Ovary (tissue), 10 donors: ENCODE results near the gene RSKR. TPM values are rescaled to one million over a fixed set of nuclear protein-coding genes. Genes with fewer than 3 reads are reported as not detected.
"Not testable (repeated sequence)": the region's sequence is repeated elsewhere in the genome, so short reads cannot be mapped to it uniquely, and the experiment has no call there.

Source experiments
- DNase-seq, 5 donors: peaks; one replicate each; pipeline ENCODE4 v3.0.0-alpha.2; 2019 to 2020
- H3K27ac ChIP-seq, 2 donors: fragments of 200-600 bp; one replicate each; pipeline versions ENCODE4 v1.5.1 to v1.8.0; 2019 to 2022
- H3K27me3 ChIP-seq: fragments of 200-600 bp; one replicate; pipeline ENCODE4 v1.8.0; 2022
- H3K36me3 ChIP-seq: fragments of 200-600 bp; sonication (generic); one replicate; pipeline ENCODE4 v1.5.1; 2019
- H3K4me1 ChIP-seq: one replicate; pipeline ENCODE4 v1.8.1; 2013; ENCODE audit warnings: mild to moderate bottlenecking, moderate library complexity; ENCODE audit not compliant: insufficient read depth
- H3K4me3 ChIP-seq: fragments of 200-600 bp; sonication (generic); one replicate; pipeline ENCODE4 v1.5.1; 2017
- H3K9me3 ChIP-seq, 2 donors: fragments of 200-600 bp in 1 of 2; sonication (generic) in 1 of 2; one replicate each; pipeline versions ENCODE4 v1.5.1 to v1.8.1; 2013 to 2019; ENCODE audit warnings: mild to moderate bottlenecking in 1 of 2, moderate library complexity in 1 of 2
- EP300 ChIP-seq: sonication (generic); formaldehyde crosslinking; IDR thresholded peaks from one replicate; pipeline ENCODE4 v1.6.1; 2017; ENCODE audit warnings: antibody characterized with exemption
- POLR2A ChIP-seq: fragments of 450-650 bp; IDR thresholded peaks from one replicate; pipeline ENCODE4 v1.6.1; 2017; ENCODE audit warnings: antibody characterized with exemption, mild to moderate bottlenecking, moderate library complexity
- WGBS, 3 donors: extraction: QIAGEN DNeasy Blood & Tissue Kit in 1 of 3; methylation state at CpG; one replicate each; pipeline versions ENCODE4 v1.1.5 to v1.1.7; 2013 to 2017; 5-methylcytosine and 5-hydroxymethylcytosine counted together
- intact Hi-C, 4 donors: fragments of 100-400 bp; cut with DNase I; formaldehyde crosslinking; loops; one replicate each; pipeline versions ENCODE4 v1.11.0 to v1.15.1; 2022 to 2023
- long read RNA-seq, 3 donors: library from polyadenylated mRNA in 2 of 3; unstranded in 2 of 3; transcript quantifications; one replicate each; pipeline ENCODE4 v2.0.0 and lab custom pipeline, GENCODE V29; 2021 to 2026
- polyA plus RNA-seq, 2 donors: library from polyadenylated mRNA; stranded (reverse); fragments of 200-250 nt in 1 of 2; fragments of 350-450 nt in 1 of 2; fragmentation: Illumina TruSeq in 1 of 2; extraction: RNeasy Lipid Tissue Mini Kit (QIAGEN cat#74804) in 1 of 2; gene quantifications; one replicate each; pipeline ENCODE4 v1.2.3, GENCODE V29; 2013 to 2014
- total RNA-seq, 7 donors: library from RNA; depleted of rRNA in 2 of 7; stranded (reverse); fragments of >200 nt in 2 of 7; fragmentation: NEBNext Ultra II Directional in 3 of 7; extraction: Animal tissue kit (Norgen Biotek cat#: 25700) in 3 of 7; gene quantifications; one replicate each; pipeline versions ENCODE4 v1.1.0 to v1.2.4, GENCODE V29; 2016 to 2023
- TF ChIP-seq, protein P1 (sequence below), 3 donors: fragments of 450-650 bp in 2 of 3; fragments of 200-600 bp in 1 of 3; IDR thresholded peaks; one replicate each; pipeline versions ENCODE4 v1.5.1 to v1.8.0; 2016 to 2022; ENCODE audit warnings: antibody characterized with exemption in 3 of 3, mild to moderate bottlenecking in 1 of 3
- donor health status: DM: no; HTN: no; CAD: no; lungs with moderate emphysema.
- donor health status: DM: no; HTN: no; CAD: no.
- donor health status: Bipolar disorder and iron deficiency.
- donor health status: DM: yes; HTN: yes; CAD: no.
- donor health status: DM: no; HTN: no; CAD: no.
- donor health status: DM: yes; HTN: yes; CAD: no.

Gene RSKR, protein sequence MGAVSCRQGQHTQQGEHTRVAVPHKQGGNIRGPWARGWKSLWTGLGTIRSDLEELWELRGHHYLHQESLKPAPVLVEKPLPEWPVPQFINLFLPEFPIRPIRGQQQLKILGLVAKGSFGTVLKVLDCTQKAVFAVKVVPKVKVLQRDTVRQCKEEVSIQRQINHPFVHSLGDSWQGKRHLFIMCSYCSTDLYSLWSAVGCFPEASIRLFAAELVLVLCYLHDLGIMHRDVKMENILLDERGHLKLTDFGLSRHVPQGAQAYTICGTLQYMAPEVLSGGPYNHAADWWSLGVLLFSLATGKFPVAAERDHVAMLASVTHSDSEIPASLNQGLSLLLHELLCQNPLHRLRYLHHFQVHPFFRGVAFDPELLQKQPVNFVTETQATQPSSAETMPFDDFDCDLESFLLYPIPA
- total RNA-seq (10 to 100 TPM in 3 of 7 donors, 1 to 10 TPM in 4; 3.6 to 16.2 (median 7.9) TPM), polyA plus RNA-seq (1 to 10 TPM; 4.1 to 8.7 TPM)
- long read RNA-seq, donor 1 = 0 reads
- long read RNA-seq, donor 2, transcript SGK494-211 (1 exons, 2,975 nt) = major isoform, 25 of 26 reads
- long read RNA-seq, donor 2, partial matches to known transcripts = 0 of 26 reads
- long read RNA-seq, donor 2, other reads (novel, unspliced or antisense) = 0 of 26 reads
- long read RNA-seq, donor 3 = 0 reads

DNA sequence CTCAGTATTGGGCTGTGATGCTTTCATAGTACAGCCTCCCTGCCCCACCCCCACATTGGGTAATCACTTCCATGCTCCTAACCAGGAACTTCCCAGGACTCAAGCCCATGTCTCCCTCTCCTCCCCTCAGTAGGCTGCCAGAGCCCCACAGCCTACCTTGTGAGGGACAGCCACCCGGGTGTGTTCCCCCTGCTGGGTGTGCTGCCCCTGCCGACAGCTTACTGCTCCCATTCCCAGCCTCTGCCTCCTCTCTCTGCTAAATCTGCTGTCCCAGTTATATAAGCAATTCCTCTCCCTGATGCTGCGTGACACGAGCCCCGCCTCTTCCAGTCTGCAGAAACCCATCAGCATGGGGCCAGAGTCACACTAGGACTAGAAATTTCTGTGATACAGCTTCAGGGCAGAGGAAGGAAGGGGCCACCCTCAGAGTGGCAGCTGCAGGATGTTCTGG lies at the start of gene RSKR:
Gene RSKR (minus strand): TSS at position 255 of the 451 bp plus-strand sequence. CDS start 24 bp downstream, at position 231.
- no peaks in the 10 kb centered on the region for H3K9me3 ChIP-seq
- no peaks in the 10 kb centered on the region for H3K36me3 ChIP-seq
- H3K27ac ChIP-seq = no peak within 1 kb of the TSS
- intact Hi-C loops = loop anchor here in 3 of 4 donors (2.0 to 5.0 kb wide), 2 partner anchors 59 to 117 kb away; no protein-coding TSS in a partner anchor
- TF ChIP-seq, protein P1, sequence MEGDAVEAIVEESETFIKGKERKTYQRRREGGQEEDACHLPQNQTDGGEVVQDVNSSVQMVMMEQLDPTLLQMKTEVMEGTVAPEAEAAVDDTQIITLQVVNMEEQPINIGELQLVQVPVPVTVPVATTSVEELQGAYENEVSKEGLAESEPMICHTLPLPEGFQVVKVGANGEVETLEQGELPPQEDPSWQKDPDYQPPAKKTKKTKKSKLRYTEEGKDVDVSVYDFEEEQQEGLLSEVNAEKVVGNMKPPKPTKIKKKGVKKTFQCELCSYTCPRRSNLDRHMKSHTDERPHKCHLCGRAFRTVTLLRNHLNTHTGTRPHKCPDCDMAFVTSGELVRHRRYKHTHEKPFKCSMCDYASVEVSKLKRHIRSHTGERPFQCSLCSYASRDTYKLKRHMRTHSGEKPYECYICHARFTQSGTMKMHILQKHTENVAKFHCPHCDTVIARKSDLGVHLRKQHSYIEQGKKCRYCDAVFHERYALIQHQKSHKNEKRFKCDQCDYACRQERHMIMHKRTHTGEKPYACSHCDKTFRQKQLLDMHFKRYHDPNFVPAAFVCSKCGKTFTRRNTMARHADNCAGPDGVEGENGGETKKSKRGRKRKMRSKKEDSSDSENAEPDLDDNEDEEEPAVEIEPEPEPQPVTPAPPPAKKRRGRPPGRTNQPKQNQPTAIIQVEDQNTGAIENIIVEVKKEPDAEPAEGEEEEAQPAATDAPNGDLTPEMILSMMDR (IDR thresholded peaks at IDR 0.05) = no peak
- no peak for TF ChIP-seq POLR2A
- TF ChIP-seq EP300 = no peak
- H3K4me1 ChIP-seq = no peaks in the 10 kb centered on the region
- no peak for DNase-seq
- H3K4me3 ChIP-seq = no peak within 1 kb of the TSS
- H3K27me3 ChIP-seq = no peaks in the 10 kb centered on the region
- 72 to 80% (median 76%) methylated on average over 5 of the region's 5 CpGs for whole genome bisulfite sequencing, 3 donors

DNA sequence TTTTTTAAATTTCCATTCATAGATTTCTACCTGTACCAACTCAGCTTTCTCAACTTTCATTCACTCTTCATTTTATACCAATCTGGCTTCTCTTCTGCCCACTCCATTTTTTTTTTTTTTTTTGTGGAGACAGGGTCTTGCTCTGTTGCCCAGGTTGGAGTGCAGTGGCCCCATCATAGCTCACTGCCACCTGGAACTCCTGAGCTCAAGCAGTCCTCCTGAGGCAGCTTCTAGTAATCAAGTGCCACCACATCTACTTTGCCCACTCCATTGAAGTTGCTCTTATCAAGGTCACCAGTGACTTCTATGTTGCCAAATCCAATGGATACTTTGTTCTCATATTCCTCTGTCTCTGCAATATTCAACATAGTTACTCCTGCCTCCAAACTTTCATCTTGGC lies 49.7 kb upstream of the RSKR start:
- Histone ChIP-seq H3K4me1 (peaks cover 6% of the 10 kb centered on the region), H3K4me3 (no peak overlapping the region), H3K27me3 (no peaks in the 10 kb centered on the region), H3K9me3 (no peaks in the 10 kb centered on the region), H3K27ac (no peak overlapping the region), H3K36me3 (no peaks in the 10 kb centered on the region)
- TF ChIP-seq POLR2A = no peak
- TF ChIP-seq, protein P1 (IDR thresholded peaks at IDR 0.05) = no peak
- TF ChIP-seq EP300 = no peak
- intact Hi-C loops = loop anchor here in 1 of 4 donors (5.0 kb wide), 1 partner anchor 54 kb away; the partner anchor contains the start of genes RAB34 and RPL23A
- no peak for DNase-seq

DNA sequence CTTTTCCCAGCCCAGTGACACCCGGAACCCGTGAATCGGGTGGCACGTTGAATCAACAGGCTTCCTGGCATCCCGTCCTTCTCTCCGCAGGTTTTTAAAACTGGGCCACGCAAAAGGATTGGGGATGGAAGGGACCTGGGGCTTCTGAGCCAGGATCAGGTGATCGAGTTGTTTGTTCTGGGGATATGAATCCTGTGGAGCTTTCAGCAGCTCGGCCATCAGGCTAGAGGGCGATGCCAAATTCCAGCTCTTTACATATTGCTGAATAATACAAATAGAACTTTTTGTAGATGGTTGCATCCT lies 48.5 kb upstream of the RSKR start:
- H3K36me3 ChIP-seq = no peaks in the 10 kb centered on the region
- peak overlapping the region; percentile 82 to 96 for H3K27ac ChIP-seq
- no peak for DNase-seq
- no peaks in the 10 kb centered on the region for H3K9me3 ChIP-seq
- 0 to 1% (median 1%) methylated on average over 10 of the region's 10 CpGs for WGBS, 3 donors
- TF ChIP-seq, protein P1 (IDR thresholded peaks at IDR 0.05) = no peak
- TF ChIP-seq EP300 (no peak), POLR2A (no peak)
- H3K4me1 ChIP-seq = peaks cover 6% of the 10 kb centered on the region
- intact Hi-C loops = loop anchor here in 1 of 4 donors (5.0 kb wide), 1 partner anchor 55 kb away; the partner anchor contains the start of genes RAB34 and RPL23A
- peak overlapping the region; percentile 83 for H3K4me3 ChIP-seq
- no peaks in the 10 kb centered on the region for H3K27me3 ChIP-seq

DNA sequence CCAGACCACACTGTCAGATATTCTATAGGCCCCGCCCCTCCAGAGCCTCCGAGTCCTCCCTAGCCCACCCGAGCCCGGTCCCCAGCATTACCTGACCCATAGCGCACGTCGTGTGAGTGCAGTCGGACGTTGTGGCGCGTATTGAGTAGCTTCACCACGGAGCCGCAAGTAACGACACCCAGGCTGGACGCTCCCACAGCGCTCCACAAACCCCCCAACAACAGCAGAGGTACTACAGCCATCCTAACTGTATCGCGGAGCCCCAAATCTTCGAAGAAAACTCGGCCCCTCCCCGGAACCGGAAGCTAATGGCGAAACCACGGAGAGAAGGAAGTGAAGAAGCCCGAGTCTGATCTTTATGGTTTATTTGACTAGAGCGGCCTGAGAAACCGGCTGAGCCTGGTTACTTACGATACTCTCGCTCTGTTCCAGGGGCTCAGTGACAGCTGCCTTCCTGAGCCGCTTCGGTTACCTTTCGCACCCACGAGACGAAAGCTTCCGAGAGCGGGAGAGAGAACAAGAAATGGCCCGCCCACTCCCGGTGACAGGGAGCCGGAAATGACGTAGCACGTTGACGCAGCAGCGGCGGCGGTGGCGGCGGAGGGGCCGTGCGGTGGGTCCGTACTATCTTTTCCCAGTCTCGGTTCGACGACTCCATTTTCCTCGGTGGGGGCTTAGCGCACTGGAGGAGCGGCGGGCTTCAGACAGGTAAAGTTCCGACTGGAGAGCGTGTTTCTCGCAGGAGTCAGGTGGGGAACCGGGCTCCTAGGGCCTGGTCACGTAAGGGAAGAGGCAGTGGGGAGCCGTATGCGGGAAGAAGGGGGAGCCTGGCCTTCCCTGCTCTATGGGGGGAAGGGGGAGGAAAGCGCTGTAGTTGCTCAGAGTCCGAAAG lies 47.9 kb upstream of the RSKR start, which contains the start of the genes SDF2 and SUPT6H:
Gene SDF2 (minus strand): TSS at position 272 of the 892 bp plus-strand sequence. CDS start 30 bp downstream, at position 242.
Gene SUPT6H (plus strand): TSS at position 571 of the 892 bp plus-strand sequence. CDS start 11,197 bp downstream, outside the sequence.
- WGBS, 3 donors = 0 to 1% (median 0%) methylated on average over 66 of the region's 66 CpGs
- peaks cover 6% of the 10 kb centered on the region for H3K4me1 ChIP-seq

DNA sequence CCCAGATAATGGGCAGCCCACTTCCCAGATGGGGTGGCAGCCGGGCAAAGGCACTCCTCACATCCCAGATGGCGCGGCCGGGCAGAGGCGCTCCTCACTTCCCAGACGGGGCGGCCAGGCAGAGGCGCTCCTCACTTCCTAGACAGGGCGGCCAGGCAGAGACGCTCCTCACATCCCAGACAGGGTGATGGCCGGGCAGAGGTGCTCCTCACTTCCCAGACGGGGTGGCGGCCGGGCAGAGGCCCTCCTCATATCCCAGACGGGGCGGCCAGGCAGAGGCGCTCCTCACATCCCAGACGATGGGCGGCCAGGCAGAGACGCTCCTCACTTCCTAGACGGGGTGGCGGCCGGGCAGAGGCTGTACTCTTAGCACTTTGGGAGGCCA lies 45.5 kb upstream of the RSKR start:
- H3K4me1 ChIP-seq, H3K36me3 ChIP-seq, H3K27ac ChIP-seq, H3K9me3 ChIP-seq, H3K27me3 ChIP-seq, H3K4me3 ChIP-seq, DNase-seq: not testable (repeated sequence)
- intact Hi-C loops = loop anchor here in 1 of 4 donors (10.0 kb wide), 1 partner anchor 45 kb away; no protein-coding TSS in a partner anchor
- 95 to 98% (median 97%) methylated on average over 21 to 23 of the region's 23 CpGs for WGBS, 3 donors

More for the DNA sequence above, 47.9 kb upstream of the RSKR start, which contains the start of the genes SDF2 and SUPT6H:
- Histone ChIP-seq H3K27me3 (no peaks in the 10 kb centered on the region), H3K9me3 (no peaks in the 10 kb centered on the region), H3K36me3 (no peaks in the 10 kb centered on the region), H3K27ac (peak within 1 kb of the TSS; percentile 82 to 96), H3K4me3 (peak within 1 kb of the TSS; percentile 83)
- intact Hi-C loops = loop anchor here in 1 of 4 donors (5.0 kb wide), 1 partner anchor 55 kb away; the partner anchor contains the start of genes RAB34 and RPL23A
- peak; percentile 92 for TF ChIP-seq POLR2A
- TF ChIP-seq EP300 = no peak
- DNase-seq = peak; percentile 87 to 94 (median 92)

DNA sequence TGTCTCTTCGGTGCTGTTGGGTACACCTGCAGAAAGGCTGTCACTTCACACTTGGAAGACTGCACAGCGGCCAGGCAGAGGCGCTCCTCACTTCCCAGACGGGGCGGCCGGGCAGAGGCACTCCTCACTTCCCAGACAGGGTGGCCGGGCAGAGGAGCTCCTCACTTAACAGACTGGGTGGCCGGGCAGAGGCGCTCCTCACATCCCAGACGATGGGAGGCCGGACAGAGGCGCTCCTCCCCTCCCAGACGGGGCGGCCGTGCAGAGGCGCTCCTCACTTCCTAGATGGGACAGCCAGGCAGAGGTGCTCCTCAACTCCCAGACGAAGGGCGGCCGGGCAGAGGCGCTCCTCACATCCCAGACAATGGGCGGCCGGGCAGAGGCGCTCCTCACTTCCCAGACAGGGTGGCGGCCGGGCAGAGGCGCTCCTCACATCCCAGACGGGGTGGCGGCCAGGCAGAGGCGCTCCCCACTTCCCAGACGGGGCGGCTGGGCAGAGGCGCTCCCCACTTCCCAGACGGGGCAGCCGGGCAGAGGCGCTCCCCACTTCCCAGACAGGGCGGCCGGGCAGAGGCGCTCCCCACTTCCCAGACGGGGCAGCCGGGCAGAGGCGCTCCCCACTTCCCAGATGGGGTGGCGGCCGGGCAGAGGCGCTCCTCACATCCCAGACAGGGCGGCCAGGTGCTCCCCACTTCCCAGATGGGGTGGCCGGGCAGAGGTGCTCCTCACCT lies 44.9 kb upstream of the RSKR start:
- WGBS, 3 donors = 95 to 96% (median 96%) methylated on average over 28 to 46 of the region's 46 CpGs
- H3K36me3 ChIP-seq, H3K27me3 ChIP-seq, DNase-seq, H3K9me3 ChIP-seq, H3K4me1 ChIP-seq, H3K4me3 ChIP-seq, H3K27ac ChIP-seq: not testable (repeated sequence)
- intact Hi-C loops = loop anchor here in 1 of 4 donors (10.0 kb wide), 1 partner anchor 46 kb away; no protein-coding TSS in a partner anchor
